Measurements from ENCODE around the gene AKT1.
A peak's percentile ranks its signal among the peaks of the same experiment; 100 is the strongest.

The AKT1 gene

DNA sequence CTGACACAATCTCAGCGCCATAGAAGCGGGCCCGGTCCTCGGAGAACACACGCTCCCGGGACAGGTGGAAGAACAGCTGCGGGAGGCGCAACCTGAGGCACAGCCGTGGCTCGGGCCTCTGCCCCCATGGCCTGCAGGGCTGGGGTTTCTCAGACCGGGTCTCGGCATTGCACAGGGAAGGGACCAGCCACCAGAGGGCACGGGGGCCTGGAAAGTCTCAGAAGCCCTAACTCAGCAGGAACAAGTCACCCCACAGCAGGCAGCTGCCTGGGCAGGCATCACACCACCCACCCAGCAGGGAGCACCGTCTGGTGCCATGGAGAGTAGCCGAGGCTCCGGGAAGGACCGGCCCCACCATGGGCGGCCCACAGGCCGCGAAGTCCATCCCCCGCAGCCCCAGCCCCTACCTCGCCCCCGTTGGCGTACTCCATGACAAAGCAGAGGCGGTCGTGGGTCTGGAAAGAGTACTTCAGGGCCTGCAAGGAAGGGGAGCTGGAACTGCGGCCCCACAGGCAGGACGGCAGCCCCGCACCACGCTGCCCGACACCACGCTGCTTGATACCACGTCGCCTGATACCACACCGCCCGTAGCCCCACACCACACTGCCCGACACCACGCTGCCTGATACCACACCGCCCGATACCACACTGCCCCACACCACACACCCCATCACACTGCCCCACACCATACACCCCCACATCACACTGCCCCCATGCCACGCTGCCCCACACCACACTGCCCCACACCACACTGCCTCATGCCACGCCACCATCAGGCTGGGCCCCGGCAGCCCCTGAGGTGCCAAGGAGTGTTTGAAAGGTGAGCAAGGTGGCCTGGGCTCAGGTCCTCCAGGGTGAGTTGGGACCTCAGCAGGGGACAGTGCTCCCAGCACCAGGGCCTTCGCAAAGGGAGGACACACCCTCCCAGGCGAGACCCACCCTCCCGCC is 21.8 kb downstream of the AKT1 start:
- no peak overlapping the region for H3K4me3 ChIP-seq (ENCODE audit: low read depth, low read length)
- no peaks in the 10 kb centered on the region for H3K27me3 ChIP-seq (replicated peaks)
- peak; percentile 13 for TF ChIP-seq CTCF (IDR thresholded peaks at IDR 0.05; ENCODE audit: low read depth, low read length, missing control alignments)
- no peak overlapping the region for H3K27ac ChIP-seq
- no peak for DNase-seq
- in situ Hi-C loops (cut with HindIII; ENCODE audit: low pct_ligation_motif_present, low sequenced_read_pairs), result no loop called here
- peaks cover 44% of the 10 kb centered on the region for H3K36me3 ChIP-seq (replicated peaks)

- H3K27me3 ChIP-seq (replicated peaks), result no peaks in the 10 kb centered on the region
- no peak overlapping the region for H3K27ac ChIP-seq
- TF ChIP-seq CTCF (IDR thresholded peaks at IDR 0.05; ENCODE audit: low read depth, low read length, missing control alignments), result no peak
- no peak for DNase-seq
- H3K36me3 ChIP-seq (replicated peaks), result peaks cover 44% of the 10 kb centered on the region
- no peak overlapping the region for H3K4me3 ChIP-seq (ENCODE audit: low read depth, low read length)
- in situ Hi-C loops (cut with HindIII; ENCODE audit: low pct_ligation_motif_present, low sequenced_read_pairs), result no loop called here
Observed at GRCh38 chr14:104772707-104773504, 22.6 kb downstream of the AKT1 start.

- Histone ChIP-seq H3K4me3 (ENCODE audit: low read depth, low read length) (no peak overlapping the region), H3K27me3 (replicated peaks) (no peaks in the 10 kb centered on the region), H3K36me3 (replicated peaks) (peaks cover 44% of the 10 kb centered on the region), H3K27ac (no peak overlapping the region)
- in situ Hi-C loops (cut with HindIII; ENCODE audit: low pct_ligation_motif_present, low sequenced_read_pairs), result no loop called here
- no peak for TF ChIP-seq CTCF (IDR thresholded peaks at IDR 0.05; ENCODE audit: low read depth, low read length, missing control alignments)
- DNase-seq, result no peak
Observed at GRCh38 chr14:104771918-104772706, 23.4 kb downstream of the AKT1 start.

GRCh38 chr14:104771374-104771773 is 24.2 kb downstream of the AKT1 start:
- in situ Hi-C loops (cut with HindIII; ENCODE audit: low pct_ligation_motif_present, low sequenced_read_pairs), result no loop called here
- H3K27ac ChIP-seq, result no peak overlapping the region
- no peak for DNase-seq

More at GRCh38 chr14:104771374-104771773, 24.2 kb downstream of the AKT1 start:
- Histone ChIP-seq H3K36me3 (replicated peaks) (peaks cover 39% of the 10 kb centered on the region), H3K4me3 (ENCODE audit: low read depth, low read length) (no peak overlapping the region), H3K27me3 (replicated peaks) (no peaks in the 10 kb centered on the region)
- TF ChIP-seq CTCF (IDR thresholded peaks at IDR 0.05; ENCODE audit: low read depth, low read length, missing control alignments), result no peak

Measured in brain microvascular endothelial cell (primary cell).